H1 (cell line): ENCODE data around the gene CELF4. TPM values are rescaled to one million over a fixed set of nuclear protein-coding genes. Genes with fewer than 3 reads are reported as not detected.

ENCODE experiments used
- CTCF ChIA-PET: fragments of 300-600 bp; sonication (Branson Sonifier 250); formaldehyde crosslinking; loops from one replicate; lab custom pipeline; 2021; ENCODE audit not compliant: partially characterized antibody; lab: Charles Lee
- POLR2A ChIA-PET: fragments of 300-600 bp; sonication (Branson Sonifier 250); formaldehyde crosslinking; loops from one replicate; lab custom pipeline; 2021; ENCODE audit warnings: inconsistent platforms; ENCODE audit not compliant: partially characterized antibody; lab: Charles Lee
- DNase-seq, 2 experiments: peaks; one replicate each; pipeline versions ENCODE4 v3.0.0 to v3.0.0-alpha.2; 2010 to 2022; ENCODE audit warnings: low spot score in 2 of 2, low read depth in 1 of 2, mixed read lengths in 1 of 2
- FAIRE-seq: peaks from 2 replicates; lab custom pipeline; 2011; peaks lifted over from hg19 to GRCh38; lab: Jason Lieb, UNC
- H2AFZ ChIP-seq: 2 replicates; pipeline ENCODE4 v1.8.1; 2012; ENCODE audit warnings: low read length, inconsistent platforms
- H2AK5ac ChIP-seq: 2 replicates; pipeline ENCODE4 v1.6.1; 2013; ENCODE audit warnings: low read depth, low read length
- H2BK120ac ChIP-seq: replicated peaks from 2 replicates; pipeline ENCODE3; 2013; ENCODE audit warnings: low read depth, low read length, inconsistent platforms
- H2BK12ac ChIP-seq: 2 replicates; pipeline ENCODE4 v1.6.1; 2013; ENCODE audit warnings: low read depth, low read length
- H2BK15ac ChIP-seq: 2 replicates; pipeline ENCODE4 v1.6.1; 2013; ENCODE audit warnings: low read length
- H2BK20ac ChIP-seq: 2 replicates; pipeline ENCODE4 v1.6.1; 2013; ENCODE audit warnings: low read length
- H2BK5ac ChIP-seq: 2 replicates; pipeline ENCODE4 v1.6.1; 2013; ENCODE audit warnings: low read depth, low read length
- H3K14ac ChIP-seq: 2 replicates; pipeline ENCODE4 v1.6.1; 2013; ENCODE audit warnings: inconsistent platforms; ENCODE audit not compliant: insufficient read length
- H3K18ac ChIP-seq: 2 replicates; pipeline ENCODE4 v1.6.1; 2013; ENCODE audit warnings: low read length; ENCODE audit errors: extremely low read depth
- H3K23ac ChIP-seq: 2 replicates; pipeline ENCODE4 v1.6.1; 2013; ENCODE audit warnings: inconsistent platforms; ENCODE audit not compliant: insufficient read length
- H3K23me2 ChIP-seq: 2 replicates; pipeline ENCODE4 v1.6.1; 2013; ENCODE audit warnings: low read depth, low read length
- H3K27ac ChIP-seq: 2 replicates; pipeline ENCODE4 v1.6.1; 2011; ENCODE audit warnings: low read depth, low read length, inconsistent platforms
- H3K27me3 ChIP-seq, 4 experiments: replicated peaks in 1 of 4; 1 replicate in 1 of 4; 2 replicates in 3 of 4; pipeline versions ENCODE4 v1.6.1 to v1.8.1; 2011 to 2013; ENCODE audit warnings: low read length in 3 of 4, mild to moderate bottlenecking in 3 of 4, inconsistent platforms in 2 of 4, mixed read lengths in 2 of 4, moderate library complexity in 1 of 4; ENCODE audit not compliant: control insufficient read depth in 3 of 4, insufficient read depth in 3 of 4; ENCODE audit errors: extremely low read depth in 1 of 4
- H3K36me3 ChIP-seq, 4 experiments: 2 replicates each; pipeline versions ENCODE4 v1.6.1 to v1.8.1; 2011 to 2013; ENCODE audit warnings: mild to moderate bottlenecking in 4 of 4, low read length in 3 of 4, moderate library complexity in 2 of 4, control low read depth in 1 of 4, inconsistent platforms in 1 of 4; ENCODE audit not compliant: insufficient read depth in 4 of 4, control insufficient read depth in 2 of 4
- H3K4ac ChIP-seq: replicated peaks from 2 replicates; pipeline ENCODE3; 2013; ENCODE audit warnings: low read length, low read depth, mixed read lengths, inconsistent platforms; ENCODE audit not compliant: insufficient read length
- H3K4me1 ChIP-seq, 4 experiments: replicated peaks in 1 of 4; 1 replicate in 1 of 4; 2 replicates in 3 of 4; pipeline versions ENCODE4 v1.6.1 to v1.8.1; 2011 to 2013; ENCODE audit warnings: low read length in 3 of 4, inconsistent platforms in 2 of 4, mixed read lengths in 1 of 4; ENCODE audit not compliant: insufficient read depth in 4 of 4, control insufficient read depth in 3 of 4
- H3K4me2 ChIP-seq, 2 experiments: 2 replicates each; pipeline versions ENCODE4 v1.6.1 to v1.8.1; 2011 to 2013; ENCODE audit warnings: low read depth in 2 of 2, low read length in 2 of 2, control low read depth in 1 of 2, inconsistent platforms in 1 of 2, mild to moderate bottlenecking in 1 of 2; ENCODE audit not compliant: insufficient read depth in 1 of 2
- H3K4me3 ChIP-seq, 4 experiments: fragments of 200-600, 300-600 bp in 1 of 4; sonication (generic), shearing (Covaris generic), sonication (Bioruptor Twin) in 1 of 4; 2 replicates each; pipeline versions ENCODE4 v1.5.1 to v1.8.1; 2011 to 2016; ENCODE audit warnings: low read length in 4 of 4, low read depth in 3 of 4, control low read depth in 2 of 4, inconsistent platforms in 2 of 4, mild to moderate bottlenecking in 2 of 4, mixed read lengths in 1 of 4, moderate library complexity in 1 of 4; ENCODE audit not compliant: insufficient read depth in 2 of 4; ENCODE audit errors: extremely low read depth in 1 of 4
- H3K56ac ChIP-seq: replicated peaks from 2 replicates; pipeline ENCODE3; 2013; ENCODE audit warnings: low read depth, mild to moderate bottlenecking, mixed read lengths, low read length, inconsistent platforms; ENCODE audit not compliant: insufficient read length
- H3K79me1 ChIP-seq: 2 replicates; pipeline ENCODE4 v1.6.1; 2013; ENCODE audit warnings: low read depth, low read length, control low read depth
- H3K79me2 ChIP-seq, 2 experiments: 2 replicates each; pipeline versions ENCODE4 v1.6.1 to v1.8.1; 2012 to 2013; ENCODE audit warnings: low read length in 2 of 2, mild to moderate bottlenecking in 2 of 2, inconsistent platforms in 1 of 2; ENCODE audit not compliant: insufficient read depth in 2 of 2, control insufficient read depth in 1 of 2
- H3K9ac ChIP-seq, 4 experiments: replicated peaks in 1 of 4; 1 replicate in 1 of 4; 2 replicates in 3 of 4; pipeline versions ENCODE4 v1.6.1 to v1.8.1; 2011 to 2013; ENCODE audit warnings: low read depth in 3 of 4, low read length in 3 of 4, control low read depth in 2 of 4, mild to moderate bottlenecking in 2 of 4, moderate library complexity in 2 of 4, inconsistent platforms in 1 of 4; ENCODE audit errors: extremely low read depth in 1 of 4
- H3K9me3 ChIP-seq, 2 experiments: 2 replicates each; pipeline versions ENCODE4 v1.6.1 to v1.8.1; 2012 to 2013; ENCODE audit warnings: mild to moderate bottlenecking in 2 of 2, moderate library complexity in 2 of 2, control low read depth in 1 of 2, inconsistent platforms in 1 of 2, low read depth in 1 of 2, low read length in 1 of 2, mixed read lengths in 1 of 2; ENCODE audit not compliant: insufficient read depth in 2 of 2
- H4K20me1 ChIP-seq, 2 experiments: replicated peaks in 1 of 2; 2 replicates each; pipeline versions ENCODE3 to v1.8.1; 2011 to 2013; ENCODE audit warnings: inconsistent platforms in 2 of 2, low read length in 2 of 2, mild to moderate bottlenecking in 1 of 2; ENCODE audit not compliant: insufficient read depth in 2 of 2, control insufficient read depth in 1 of 2
- H4K5ac ChIP-seq: 2 replicates; pipeline ENCODE4 v1.6.1; 2013; ENCODE audit warnings: low read length, low read depth, mixed read lengths, inconsistent platforms; ENCODE audit not compliant: insufficient read length
- H4K8ac ChIP-seq: 2 replicates; pipeline ENCODE4 v1.8.0; 2013; ENCODE audit warnings: mild to moderate bottlenecking, moderate library complexity, low read length, inconsistent platforms; ENCODE audit not compliant: insufficient read depth; ENCODE audit errors: extremely low read depth
- H4K91ac ChIP-seq: replicated peaks from 2 replicates; pipeline ENCODE3; 2013; ENCODE audit warnings: low read length, mixed read lengths, inconsistent platforms; ENCODE audit not compliant: insufficient read length
- HDAC6 ChIP-seq: IDR thresholded peaks from one replicate; pipeline ENCODE4 v1.7.1; 2012; ENCODE audit warnings: low read depth, mild to moderate bottlenecking, inconsistent platforms, low read length, moderate library complexity
- RXRA ChIP-seq: IDR thresholded peaks from 2 replicates; pipeline ENCODE4 v1.6.1; 2011; ENCODE audit warnings: low read depth, mild to moderate bottlenecking, low read length, moderate library complexity; ENCODE audit not compliant: insufficient read depth
- WGBS, 2 experiments: shearing (Covaris generic) in 1 of 2; methylation state at CpG; one replicate each; pipeline versions ENCODE4 v1.1.6 to v1.1.7; 2013 to 2015; ENCODE audit warnings: low lambda C conversion rate in 2 of 2, mixed read lengths in 2 of 2, inconsistent platforms in 1 of 2, low coverage in 1 of 2, missing lambda C conversion rate in 1 of 2; ENCODE audit not compliant: insufficient replicate concordance in 2 of 2, insufficient coverage in 1 of 2, insufficient read length in 1 of 2; ENCODE audit errors: extremely low coverage in 1 of 2, missing lambda C conversion rate in 1 of 2; 5-methylcytosine and 5-hydroxymethylcytosine counted together
- polyA plus RNA-seq, 7 experiments: library from polyadenylated mRNA; depleted of rRNA in 3 of 7; stranded (reverse) in 5 of 7; unstranded in 2 of 7; fragments of >200 nt in 5 of 7; fragments of 200-250 nt in 2 of 7; gene quantifications; 1 replicate in 5 of 7; 2 replicates in 1 of 7; 4 replicates in 1 of 7; pipeline versions ENCODE4 v1.2.1 to v1.2.3, GENCODE V29; 2011 to 2013; ENCODE audit warnings: missing spikeins in 2 of 7, mixed read lengths in 2 of 7
- total RNA-seq: library from RNA; stranded (reverse); fragmentation: NEBNext Ultra II Directional; extraction: Animal tissue kit (Norgen Biotek cat#: 25700); gene quantifications from 2 replicates; pipeline ENCODE4 v1.2.1, GENCODE V29; 2021

CELF4 gene
- total and polyA plus RNA-seq, 2 of the 8 experiments (the other 6 are each of a cell fraction or from before 2014, with no cell fraction given) = 1.6 to 3.4 TPM

- H3K36me3 ChIP-seq = no peaks in the 10 kb centered on the region
- H2BK20ac ChIP-seq = no peak overlapping the region
- no peak for TF ChIP-seq HDAC6
- no peak for TF ChIP-seq RXRA
- no peak overlapping the region for H4K8ac ChIP-seq
- no peak overlapping the region for H3K4me3 ChIP-seq
- H3K56ac ChIP-seq = no peak overlapping the region
- no peak overlapping the region for H3K18ac ChIP-seq
- 0 out of 7 replicates have a peak, but pooled peaks cover 0 to 5% (median 0%) of the 10 kb centered on the region in 4 experiments for H3K27me3 ChIP-seq
- no peak overlapping the region for H2BK120ac ChIP-seq
- no peaks in the 10 kb centered on the region; the same call in 1 of the 2 replicates for H3K23me2 ChIP-seq
- H4K5ac ChIP-seq = no peak overlapping the region
- H3K9me3 ChIP-seq = no peaks in the 10 kb centered on the region
- H3K14ac ChIP-seq = no peak overlapping the region
- peaks cover 0 to 5% (median 4%) of the 10 kb centered on the region in 4 experiments; a peak in 6 of 7 replicates for H3K4me1 ChIP-seq
- no peak overlapping the region for H3K27ac ChIP-seq
- H2BK5ac ChIP-seq = no peak overlapping the region
- H3K23ac ChIP-seq = no peak overlapping the region
- H3K4ac ChIP-seq = no peak overlapping the region
- H2BK12ac ChIP-seq = no peak overlapping the region
- no peak overlapping the region for H2BK15ac ChIP-seq
- H3K9ac ChIP-seq = no peak overlapping the region
- FAIRE-seq = no peak
- H2AK5ac ChIP-seq = no peak overlapping the region
- no peak overlapping the region for H3K4me2 ChIP-seq
- H3K79me1 ChIP-seq = no peaks in the 10 kb centered on the region
- no peak for DNase-seq
- no peaks in the 10 kb centered on the region for H3K79me2 ChIP-seq
- H4K91ac ChIP-seq = no peak overlapping the region
- CTCF ChIA-PET = interaction anchor here (0.5 to 8.5 kb wide), 18 partner anchors 7 to 1195 kb away, joined by 3 to 111 read pairs (median 5); no protein-coding TSS in a partner anchor
- H2AFZ ChIP-seq = no peak overlapping the region
- H4K20me1 ChIP-seq = no peaks in the 10 kb centered on the region
- 89% methylated on average over 26 of the region's 27 CpGs; no CpG with 5 or more reads in 1 of the 2 experiments for whole genome bisulfite sequencing, 2 experiments
- POLR2A ChIA-PET = no interaction called here
Observed at GRCh38 chr18:37336568-37337285, 228.9 kb downstream of the CELF4 start.
